Esophagus squamous epithelium (tissue), 5 donors: ENCODE data around the gene IRF2BP2. TPM values are rescaled to one million over a fixed set of nuclear protein-coding genes. Genes with fewer than 3 reads are reported as not detected.
"Not testable (repeated sequence)": the region's sequence is repeated elsewhere in the genome, so short reads cannot be mapped to it uniquely, and the experiment has no call there.

Source experiments
- DNase-seq: peaks from one replicate; lab custom pipeline; 2025; lab: John Stamatoyannopoulos, UW
- H3K27ac ChIP-seq, 4 donors: fragments of 200-600 bp; sonication (generic); one replicate each; pipeline ENCODE4 v1.5.1; 2016 to 2019; ENCODE audit warnings: mild to moderate bottlenecking in 1 of 4
- H3K27me3 ChIP-seq, 4 donors: fragments of 200-600 bp; sonication (generic); 1 replicate in 3 of 4; 2 replicates in 1 of 4; pipeline versions ENCODE4 v1.5.1 to v1.6.0; 2017 to 2021; ENCODE audit warnings: antibody characterized with exemption in 1 of 4
- H3K36me3 ChIP-seq, 3 donors: fragments of 200-600 bp; sonication (generic); one replicate each; pipeline ENCODE4 v1.5.1; 2016 to 2019
- H3K4me1 ChIP-seq, 3 donors: fragments of 200-600 bp; sonication (generic); one replicate each; pipeline ENCODE4 v1.5.1; 2017 to 2019
- H3K4me3 ChIP-seq, 4 donors: fragments of 200-600 bp; sonication (generic); 1 replicate in 3 of 4; 2 replicates in 1 of 4; pipeline ENCODE4 v1.5.1; 2016 to 2019; ENCODE audit warnings: mild to moderate bottlenecking in 2 of 4, moderate library complexity in 1 of 4
- H3K9me3 ChIP-seq, 3 donors: fragments of 200-600 bp; sonication (generic); one replicate each; pipeline ENCODE4 v1.5.1; 2016 to 2019
- CTCF ChIP-seq, 6 experiments: fragments of 450-650 bp in 4 of 6; fragments of 200-600 bp in 2 of 6; sonication (generic) in 2 of 6; IDR thresholded peaks; one replicate each; pipeline ENCODE4 v1.5.1; 2016 to 2019; ENCODE audit warnings: antibody characterized with exemption in 6 of 6, mild to moderate bottlenecking in 4 of 6, moderate library complexity in 4 of 6
- POLR2A ChIP-seq, 4 donors: fragments of 450-650 bp; IDR thresholded peaks; one replicate each; pipeline ENCODE4 v1.6.1; 2017; ENCODE audit warnings: antibody characterized with exemption in 4 of 4, mild to moderate bottlenecking in 4 of 4, moderate library complexity in 3 of 4
- WGBS, 2 donors: methylation state at CpG; one replicate each; pipeline ENCODE4 v1.1.5; 2018; 5-methylcytosine and 5-hydroxymethylcytosine counted together
- intact Hi-C: fragments of 100-400 bp; cut with DNase I; formaldehyde crosslinking; loops from one replicate; pipeline ENCODE4 v1.15.0; 2022
- total RNA-seq, 4 donors: library from RNA; depleted of rRNA; stranded (reverse); fragments of >200 nt; gene quantifications; one replicate each; pipeline ENCODE4 v1.1.0, GENCODE V29; 2016
- donor health status: DM: yes; HTN: yes; CAD: no.

Gene IRF2BP2
- total RNA-seq, 4 donors from 2014 or later = 52.5 to 66.8 (median 57.6) TPM

GRCh38 chr1:234595899-234596298 is 14.1 kb downstream of the IRF2BP2 start:
- H3K36me3 ChIP-seq = no peaks in the 10 kb centered on the region
- H3K27ac ChIP-seq = no peak overlapping the region
- 89 to 90% methylated on average over 2 of the region's 2 CpGs for WGBS, 2 donors
- no peak overlapping the region for H3K4me3 ChIP-seq
- no peaks in the 10 kb centered on the region for H3K9me3 ChIP-seq
- intact Hi-C loops = loop anchor here (5.0 kb wide), 2 partner anchors 59 to 99 kb away; no protein-coding TSS in a partner anchor
- H3K4me1 ChIP-seq = peaks cover 7 to 30% (median 19%) of the 10 kb centered on the region in 3 donors
- no peak for TF ChIP-seq CTCF (IDR thresholded peaks at IDR 0.05)
- no peak for TF ChIP-seq POLR2A (IDR thresholded peaks at IDR 0.05)
- H3K27me3 ChIP-seq = no peaks in the 10 kb centered on the region
- DNase-seq = no peak

GRCh38 chr1:234594575-234594974 is 15.4 kb downstream of the IRF2BP2 start:
- H3K9me3 ChIP-seq, H3K27ac ChIP-seq, intact Hi-C loops, DNase-seq, H3K27me3 ChIP-seq, H3K36me3 ChIP-seq, H3K4me3 ChIP-seq: not testable (repeated sequence)
- peaks cover 0 to 30% (median 22%) of the 10 kb centered on the region in 3 donors for H3K4me1 ChIP-seq
- 72 to 89% methylated on average over 4 of the region's 4 CpGs for WGBS, 2 donors

- no peak for DNase-seq
- WGBS, 2 donors = 82 to 95% methylated on average over 6 of the region's 6 CpGs
Measured at GRCh38 chr1:234593771-234594504, 16.0 kb downstream of the IRF2BP2 start.

GRCh38 chr1:234593109-234593508 is 16.9 kb downstream of the IRF2BP2 start:
- no peak for DNase-seq
- intact Hi-C loops = no loop called here
- 92 to 93% methylated on average over 7 of the region's 7 CpGs for WGBS, 2 donors

More at GRCh38 chr1:234593771-234594504, 16.0 kb downstream of the IRF2BP2 start:
- H3K4me1 ChIP-seq = peaks cover 0 to 30% (median 20%) of the 10 kb centered on the region in 3 donors
- H3K9me3 ChIP-seq = no peaks in the 10 kb centered on the region
- TF ChIP-seq CTCF (IDR thresholded peaks at IDR 0.05) (no peak), POLR2A (IDR thresholded peaks at IDR 0.05) (no peak)
- no peak overlapping the region for H3K27ac ChIP-seq
- intact Hi-C loops = no loop called here
- H3K27me3 ChIP-seq = no peaks in the 10 kb centered on the region
- no peaks in the 10 kb centered on the region for H3K36me3 ChIP-seq
- no peak overlapping the region for H3K4me3 ChIP-seq

GRCh38 chr1:234592240-234592639 is 17.7 kb downstream of the IRF2BP2 start:
- H3K27me3 ChIP-seq = no peaks in the 10 kb centered on the region
- H3K27ac ChIP-seq = no peak overlapping the region
- no peak overlapping the region for H3K4me3 ChIP-seq
- no peaks in the 10 kb centered on the region for H3K36me3 ChIP-seq
- no peak for DNase-seq
- H3K9me3 ChIP-seq = no peaks in the 10 kb centered on the region
- TF ChIP-seq CTCF (IDR thresholded peaks at IDR 0.05) (no peak), POLR2A (IDR thresholded peaks at IDR 0.05) (no peak)
- peaks cover 0 to 34% (median 17%) of the 10 kb centered on the region in 3 donors for H3K4me1 ChIP-seq
- intact Hi-C loops = no loop called here
- WGBS, 2 donors = 95 to 96% methylated on average over 3 of the region's 5 CpGs

More at GRCh38 chr1:234593109-234593508, 16.9 kb downstream of the IRF2BP2 start:
- Histone ChIP-seq H3K4me1 (peaks cover 0 to 30% (median 18%) of the 10 kb centered on the region in 3 donors), H3K4me3 (no peak overlapping the region), H3K36me3 (no peaks in the 10 kb centered on the region), H3K27me3 (no peaks in the 10 kb centered on the region), H3K9me3 (no peaks in the 10 kb centered on the region), H3K27ac (no peak overlapping the region)
- TF ChIP-seq POLR2A (IDR thresholded peaks at IDR 0.05) (no peak), CTCF (IDR thresholded peaks at IDR 0.05) (no peak)
